GM21825 (cell line): Measurements from ENCODE around the gene TSC22D4.
"Not testable (repeated sequence)": the region's sequence is repeated elsewhere in the genome, so short reads cannot be mapped to it uniquely, and the experiment has no call there.

ENCODE experiments used
- ATAC-seq: cut with Tn5 transposase; IDR thresholded peaks from one replicate; pipeline ENCODE4 v1.9.1; 2021; ENCODE audit warnings: mild to moderate bottlenecking, moderate library complexity; ENCODE audit not compliant: unreplicated experiment

The TSC22D4 gene

DNA sequence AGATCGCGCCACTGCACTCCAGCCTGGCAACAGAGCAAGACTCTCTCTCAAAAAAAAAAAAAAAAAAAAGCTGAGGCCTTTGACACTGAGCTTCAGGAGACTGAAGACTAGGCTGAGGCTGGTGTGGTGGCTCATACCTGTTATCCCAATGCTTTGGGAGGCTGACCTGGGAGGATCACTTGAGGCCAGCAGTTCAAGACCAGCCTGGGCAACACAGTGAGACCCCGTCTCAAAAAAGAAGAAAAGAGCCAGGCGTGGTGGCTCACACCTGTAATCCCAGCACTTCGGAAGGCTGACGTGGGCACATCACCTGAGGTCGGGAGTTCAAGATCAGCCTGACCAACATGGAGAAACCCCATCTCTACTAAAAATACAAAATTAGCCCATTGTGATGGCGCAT is 31.7 kb downstream of the TSC22D4 start:
- not testable (repeated sequence) for ATAC-seq

DNA sequence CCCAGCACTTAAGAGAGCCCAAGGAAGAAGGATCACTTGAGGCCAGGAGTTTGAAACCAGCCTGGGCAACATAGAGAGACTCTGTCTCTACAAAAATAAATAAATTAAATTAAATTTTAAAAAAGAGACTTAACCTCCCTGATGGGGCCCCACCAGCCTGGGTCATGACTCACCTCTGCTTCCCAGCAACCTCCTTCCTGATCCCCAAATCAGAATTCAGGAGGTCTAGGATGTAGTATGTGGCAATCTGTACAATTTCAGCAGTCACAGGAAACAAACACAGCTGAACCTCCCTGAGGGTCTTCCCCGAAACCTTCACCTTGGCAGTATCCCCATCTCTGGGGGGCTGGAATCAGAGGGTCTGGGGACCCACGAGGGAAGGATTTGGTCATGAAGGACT is 33.0 kb downstream of the TSC22D4 start:
- no peak for ATAC-seq

DNA sequence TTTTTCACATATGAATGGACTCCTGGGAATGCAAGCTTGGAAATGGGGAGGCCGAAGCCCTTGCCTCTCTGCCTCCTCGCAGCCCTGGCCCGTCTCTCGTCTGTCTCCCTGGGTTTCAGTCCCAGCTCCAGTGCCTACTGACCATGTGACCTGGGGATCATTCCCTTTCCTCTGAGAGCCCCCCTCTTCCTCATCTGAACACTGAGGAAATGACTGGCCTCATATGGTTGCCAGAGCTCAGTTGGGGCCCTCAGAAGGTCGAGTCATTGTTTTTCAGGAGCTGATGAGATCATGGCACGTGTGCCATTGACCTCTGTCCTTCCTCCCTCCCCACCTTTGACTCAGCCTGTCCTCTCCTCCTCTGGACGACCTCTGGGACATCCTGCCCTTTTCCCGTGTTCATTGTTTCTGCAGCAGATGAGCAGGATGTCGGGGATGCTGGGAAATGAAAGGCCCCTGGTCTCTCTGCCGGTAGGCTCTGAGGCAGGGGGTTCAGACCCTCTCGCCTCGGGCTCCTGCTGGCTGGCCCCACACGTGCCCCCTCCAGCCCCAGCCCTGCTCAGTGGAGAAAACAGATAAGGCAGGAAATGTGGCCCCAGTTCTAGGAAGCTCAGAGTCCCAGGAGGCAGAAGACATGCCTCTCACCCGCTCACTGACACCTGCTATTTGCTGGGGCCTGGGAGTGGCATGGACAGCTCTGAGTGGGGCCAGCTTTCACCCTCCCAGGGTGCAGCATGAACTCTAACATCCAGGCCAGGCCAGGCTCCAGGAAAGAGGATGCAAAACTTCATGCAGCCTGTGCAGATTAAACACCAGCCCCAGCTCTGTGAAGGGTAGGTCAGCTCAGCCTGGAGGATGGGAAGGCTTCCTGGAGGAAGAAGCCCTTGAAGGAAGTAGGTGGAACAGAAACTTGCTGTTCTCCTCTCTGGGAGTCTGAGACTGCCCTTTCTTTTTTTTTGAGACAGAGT is 34.4 kb downstream of the TSC22D4 start:
- no peak for ATAC-seq

DNA sequence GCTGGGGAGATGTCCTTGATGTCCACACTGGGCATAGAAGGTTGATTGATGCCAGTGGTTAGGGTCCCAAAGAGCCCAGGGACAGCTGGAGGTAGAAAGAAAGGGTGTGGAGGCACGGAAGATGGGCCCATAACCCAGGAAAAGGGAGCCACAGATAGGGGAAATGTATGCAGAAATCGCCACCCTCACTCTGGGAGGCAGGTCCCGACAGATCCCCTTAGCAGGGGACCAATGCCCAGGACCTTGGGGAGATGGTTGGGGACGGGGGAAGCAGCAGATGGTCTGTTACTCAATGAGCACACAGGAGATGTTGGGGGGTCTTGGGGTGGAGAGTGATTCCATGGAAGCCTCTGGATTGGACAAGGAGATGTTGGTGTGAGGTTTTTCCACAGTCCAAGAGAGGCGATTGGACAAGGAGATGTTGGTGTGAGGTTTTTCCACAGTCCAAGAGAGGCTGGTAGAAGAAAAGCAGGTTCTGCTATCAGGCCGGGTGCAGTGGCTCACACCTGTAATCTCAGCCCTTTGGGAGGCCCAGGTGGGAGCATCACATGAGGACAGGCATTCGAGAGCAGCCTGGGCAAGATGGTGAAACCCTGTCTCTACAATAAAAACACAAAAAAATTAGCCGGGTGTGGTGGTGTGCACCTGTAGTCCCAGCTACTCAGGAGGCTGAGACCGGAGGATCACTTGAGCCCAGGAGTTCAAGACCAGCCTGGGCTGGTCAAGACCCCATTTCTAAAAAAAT is 35.7 kb downstream of the TSC22D4 start:
- ATAC-seq = no peak

DNA sequence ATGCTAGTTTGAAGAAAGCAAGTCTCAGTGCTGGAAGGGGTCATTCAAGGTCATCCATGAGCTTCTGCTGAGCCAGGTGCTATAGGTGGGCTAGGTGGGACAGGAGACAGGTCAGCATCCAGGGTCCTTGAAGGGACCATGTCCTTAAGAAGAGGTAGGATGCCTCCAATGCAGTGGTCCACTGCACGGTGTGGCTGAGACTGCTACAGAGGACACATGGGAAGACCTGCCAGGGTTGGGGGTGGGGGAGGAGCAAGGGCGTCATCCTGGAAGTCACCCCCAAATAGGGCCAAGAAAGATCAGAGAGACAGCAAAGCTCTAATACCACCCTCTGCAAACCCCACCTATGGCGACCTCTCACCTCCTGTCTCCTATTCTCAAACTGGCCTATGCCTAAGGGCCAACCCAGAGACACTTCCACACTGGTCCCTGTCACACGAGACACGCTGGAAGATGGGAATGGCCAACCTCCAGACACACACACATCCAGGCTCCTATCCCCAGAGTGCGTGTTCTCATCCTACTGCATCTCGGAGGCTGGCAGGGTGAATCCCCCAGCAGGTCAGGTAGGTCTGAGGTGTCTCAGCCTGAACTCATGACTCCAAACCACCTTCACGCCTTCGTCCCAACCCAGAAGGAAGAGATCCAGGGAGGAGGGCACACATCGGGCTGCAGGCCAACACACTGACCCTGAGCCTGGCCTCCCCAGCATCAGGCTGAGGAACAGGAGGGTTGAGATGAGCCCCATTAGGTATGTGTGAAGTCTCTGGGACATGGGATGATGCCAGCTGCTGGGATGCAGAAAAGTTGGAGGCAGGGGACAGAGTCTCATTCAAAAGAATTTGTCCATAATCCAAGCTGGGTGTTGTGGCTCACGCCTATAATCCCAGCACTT is 37.1 kb downstream of the TSC22D4 start:
- ATAC-seq = no peak

DNA sequence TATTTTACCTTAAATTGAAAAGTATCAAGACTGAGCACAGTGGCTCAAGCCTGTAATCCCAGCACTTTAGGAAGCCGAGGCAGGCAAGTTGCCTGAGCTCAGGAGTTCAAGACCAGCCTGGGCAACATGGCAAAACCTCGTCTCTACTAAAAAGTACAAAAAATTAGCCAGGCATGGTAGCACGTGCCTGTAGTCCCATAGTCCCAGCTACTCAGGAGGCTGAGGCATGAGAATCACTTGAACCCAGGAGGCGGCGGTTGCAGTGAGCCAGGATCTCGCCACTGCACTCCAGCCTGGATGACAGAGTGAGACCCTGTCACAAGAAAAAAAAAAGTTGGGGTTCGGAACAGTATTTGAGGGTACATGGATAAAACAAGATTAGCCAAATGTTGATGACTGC is 39.8 kb downstream of the TSC22D4 start:
- not testable (repeated sequence) for ATAC-seq

DNA sequence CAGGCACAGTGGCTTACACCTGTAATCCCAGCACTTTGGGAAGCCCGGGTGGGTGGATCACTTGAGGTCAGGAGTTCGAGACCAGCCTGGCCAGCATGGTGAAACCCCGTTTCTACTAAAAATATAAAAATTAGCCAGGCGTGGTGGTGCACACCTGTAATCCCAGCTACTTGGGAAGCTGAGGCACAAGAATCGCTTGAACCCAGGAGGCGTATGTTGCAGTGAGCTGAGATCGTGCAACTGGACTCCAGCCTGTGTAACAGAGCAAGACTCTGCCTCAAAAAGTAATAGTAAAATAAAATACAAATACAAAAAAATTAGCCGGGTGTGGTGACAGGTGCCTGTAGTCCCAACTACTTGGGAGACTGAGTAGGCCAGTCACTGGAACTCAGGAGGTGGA is 40.3 kb downstream of the TSC22D4 start:
- ATAC-seq = not testable (repeated sequence)

DNA sequence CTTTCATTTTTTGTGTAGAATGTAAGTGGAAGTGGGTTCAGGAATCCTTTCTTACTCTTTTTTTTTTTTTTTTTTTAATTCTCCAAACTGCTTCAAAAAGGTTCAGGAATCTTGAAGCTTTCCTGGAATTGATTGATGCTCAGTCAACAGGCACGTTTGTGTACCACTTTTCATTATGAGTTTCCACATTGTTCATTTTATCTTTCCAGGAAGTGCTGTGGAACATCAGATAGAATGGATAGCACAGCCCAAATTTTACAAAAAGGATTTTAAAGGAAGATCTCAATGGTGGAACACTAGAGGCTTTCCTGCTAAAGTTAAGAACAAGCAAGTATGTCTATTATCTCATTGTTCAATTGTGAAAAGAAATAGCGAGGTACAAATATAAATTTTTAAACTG is 40.8 kb downstream of the TSC22D4 start:
- ATAC-seq = no peak

DNA sequence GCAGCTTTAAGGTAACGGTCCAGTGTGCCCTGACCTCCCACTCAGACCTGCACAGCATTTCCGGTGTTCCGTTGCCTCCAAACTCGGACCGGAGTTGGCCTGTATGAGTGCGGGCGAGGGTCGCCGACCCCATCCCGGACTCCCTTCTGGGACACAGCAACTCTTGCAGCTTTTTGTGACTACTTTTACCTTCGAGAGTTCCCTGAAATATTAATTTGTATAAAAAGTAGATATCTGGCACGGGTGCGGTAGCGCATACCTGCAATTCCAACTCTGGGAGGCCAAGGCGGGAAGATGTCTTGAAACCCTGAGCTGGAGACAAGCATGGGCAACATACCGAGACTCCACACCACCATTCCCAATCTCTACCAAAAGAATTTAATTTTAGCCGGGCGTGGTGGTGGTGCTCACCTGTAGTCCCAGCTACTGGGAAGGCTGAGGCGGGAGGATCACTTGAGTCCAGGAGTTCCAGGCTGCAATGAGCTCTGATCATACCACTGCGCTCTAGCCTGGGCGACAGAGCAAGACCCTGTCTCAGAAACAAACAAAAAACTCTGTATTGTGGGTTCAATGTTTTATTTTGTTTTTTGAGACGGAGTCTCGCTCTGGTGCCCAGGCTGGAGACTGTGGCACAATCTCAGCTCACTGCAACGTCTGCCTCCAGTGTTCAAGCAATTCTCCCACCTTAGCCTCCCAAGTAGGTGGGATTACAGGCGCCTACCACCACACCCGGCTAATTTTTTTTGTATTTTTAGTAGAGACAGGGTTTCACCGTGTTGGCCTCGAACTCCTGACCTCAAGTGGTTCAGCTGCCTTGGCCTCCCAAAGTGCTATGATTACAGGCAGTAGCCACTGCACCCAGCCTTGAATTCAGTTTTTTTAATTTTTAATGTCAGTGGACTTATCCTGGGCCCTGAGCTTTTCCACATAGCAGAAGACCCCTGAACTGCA is 41.6 kb downstream of the TSC22D4 start:
- no peak for ATAC-seq

DNA sequence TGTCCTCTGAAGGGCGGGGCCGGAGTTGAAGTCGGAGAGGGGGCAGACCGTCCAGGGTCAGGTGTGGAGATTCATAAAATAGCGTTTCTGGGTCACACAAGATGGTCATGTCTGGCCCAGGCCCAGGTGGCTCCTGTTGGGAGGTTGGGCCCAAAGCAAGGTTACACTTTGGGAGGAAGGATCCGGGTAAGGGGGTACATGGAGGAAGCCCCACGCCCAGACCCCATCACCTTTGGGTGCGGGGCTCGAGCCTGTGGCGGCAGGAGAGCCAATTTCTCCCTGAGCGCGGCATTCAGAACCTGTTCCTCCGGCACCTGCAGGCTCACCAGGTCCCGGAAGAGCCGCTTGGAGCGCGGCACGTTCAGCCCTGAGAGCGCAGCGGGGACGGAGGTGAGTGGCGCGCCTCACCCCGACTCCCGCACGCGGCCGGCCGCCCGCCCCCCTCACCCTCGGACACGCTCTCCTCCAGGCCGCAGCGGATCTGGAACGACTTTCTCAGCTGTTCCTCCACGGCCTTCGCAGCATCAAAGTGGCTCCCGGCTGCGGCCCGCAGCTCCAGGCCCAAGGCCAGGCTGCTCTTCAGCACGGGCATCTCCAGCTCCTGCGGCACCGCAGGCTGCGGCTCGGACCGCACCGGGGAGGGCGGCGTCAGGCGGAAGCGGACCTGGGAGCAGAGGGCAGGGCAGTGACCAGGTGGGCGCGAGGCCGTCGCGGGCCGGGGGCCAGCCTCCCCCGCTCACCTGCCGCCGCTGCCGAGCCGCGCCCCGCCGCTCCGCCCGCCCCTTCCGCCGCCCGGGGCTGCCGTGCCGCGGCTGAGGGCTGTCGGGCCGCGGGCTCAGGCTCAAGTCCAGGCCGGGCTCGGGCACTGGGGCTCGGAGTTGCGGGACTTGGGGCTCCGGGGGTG is 43.4 kb downstream of the TSC22D4 start:
- peak; percentile 27 for ATAC-seq

DNA sequence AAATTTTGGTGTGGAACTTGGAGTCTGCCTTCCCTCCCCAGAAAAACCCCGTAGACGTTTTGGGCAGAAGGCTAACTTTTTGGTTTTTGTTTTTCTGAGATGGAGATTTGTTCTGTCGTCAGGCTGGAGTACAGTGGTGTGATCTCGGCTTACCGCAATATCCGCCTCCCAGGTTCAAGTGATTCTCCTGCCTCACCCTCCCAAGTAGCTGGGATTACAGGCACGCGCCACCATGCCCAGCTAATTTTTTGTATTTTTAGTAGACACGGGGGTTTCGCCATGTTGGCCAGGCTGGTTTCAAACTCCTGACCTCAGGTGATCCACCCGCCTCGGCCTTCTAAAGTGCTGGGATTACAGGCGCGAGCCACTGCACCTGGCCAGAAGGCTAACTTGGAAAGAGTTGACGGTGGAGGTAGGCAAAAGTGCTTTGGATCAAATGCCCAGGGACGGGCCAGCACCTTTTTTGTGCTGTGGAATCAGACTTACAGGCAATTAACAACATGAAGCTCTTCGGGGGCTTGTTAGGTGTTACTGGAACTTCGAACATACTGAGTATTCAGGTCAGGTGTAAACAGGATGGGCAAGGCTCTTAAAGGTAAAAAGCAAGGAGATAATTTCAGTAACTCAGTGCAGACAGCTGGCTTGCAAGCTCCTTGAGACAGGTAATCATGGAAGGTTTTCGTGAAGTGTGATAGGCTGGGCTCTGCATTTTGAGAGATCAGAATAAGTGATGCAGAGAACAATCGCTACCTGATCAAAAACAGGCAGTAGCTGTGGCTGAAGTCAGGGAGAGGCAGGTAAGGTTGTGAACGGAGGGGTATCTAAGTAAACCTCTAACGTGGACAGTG is 44.5 kb downstream of the TSC22D4 start:
- ATAC-seq = no peak

DNA sequence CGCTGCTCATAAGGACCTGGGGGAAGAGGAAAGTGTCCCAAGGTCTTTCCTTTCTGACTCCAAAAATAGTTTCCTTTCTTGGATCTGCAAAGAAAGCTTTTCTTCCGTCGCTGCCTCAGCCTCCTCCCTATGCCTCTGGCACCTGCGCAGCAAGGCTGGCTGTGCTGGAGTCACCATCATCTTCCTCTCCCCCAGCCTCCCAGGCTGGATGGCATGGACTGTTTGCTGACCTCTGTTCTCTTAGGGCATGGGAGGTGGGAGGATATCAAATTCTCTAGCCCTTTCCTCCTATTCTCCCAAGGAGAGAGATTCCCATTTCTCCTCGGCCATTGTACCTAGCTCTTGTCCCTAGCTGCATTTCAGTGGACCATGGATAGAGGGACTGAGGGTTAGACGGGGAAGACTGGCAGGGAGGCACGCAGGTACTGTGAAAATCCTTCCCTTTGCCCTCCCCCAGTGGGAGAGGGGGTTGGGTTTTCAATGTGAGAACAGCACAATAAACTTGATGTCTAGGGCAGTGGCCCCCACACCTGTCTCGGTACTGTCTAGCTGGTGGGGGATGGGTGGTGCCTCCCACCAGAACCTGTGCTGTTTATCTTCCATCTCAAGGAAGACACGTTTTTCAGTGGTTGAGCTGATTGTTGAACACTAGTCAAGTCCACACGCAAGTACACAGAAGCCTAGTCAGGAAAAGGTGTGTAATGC is 45.3 kb downstream of the TSC22D4 start:
- no peak for ATAC-seq

DNA sequence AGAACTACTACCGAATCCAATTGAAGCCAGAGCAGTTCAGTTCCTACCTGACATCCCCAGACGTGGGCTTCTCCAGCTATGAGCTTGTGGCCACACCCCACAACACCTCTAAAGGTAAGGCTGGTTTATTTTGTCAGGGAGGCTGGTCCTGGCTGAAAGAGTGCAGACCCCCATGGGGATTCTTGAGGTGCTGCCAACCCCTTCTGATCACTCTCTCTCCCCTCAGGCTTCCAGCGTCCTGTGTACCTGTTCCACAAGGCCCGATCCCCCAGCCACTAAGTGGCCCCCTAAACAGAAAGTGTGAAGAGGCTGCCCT is 45.8 kb downstream of the TSC22D4 start:
- ATAC-seq = no peak

DNA sequence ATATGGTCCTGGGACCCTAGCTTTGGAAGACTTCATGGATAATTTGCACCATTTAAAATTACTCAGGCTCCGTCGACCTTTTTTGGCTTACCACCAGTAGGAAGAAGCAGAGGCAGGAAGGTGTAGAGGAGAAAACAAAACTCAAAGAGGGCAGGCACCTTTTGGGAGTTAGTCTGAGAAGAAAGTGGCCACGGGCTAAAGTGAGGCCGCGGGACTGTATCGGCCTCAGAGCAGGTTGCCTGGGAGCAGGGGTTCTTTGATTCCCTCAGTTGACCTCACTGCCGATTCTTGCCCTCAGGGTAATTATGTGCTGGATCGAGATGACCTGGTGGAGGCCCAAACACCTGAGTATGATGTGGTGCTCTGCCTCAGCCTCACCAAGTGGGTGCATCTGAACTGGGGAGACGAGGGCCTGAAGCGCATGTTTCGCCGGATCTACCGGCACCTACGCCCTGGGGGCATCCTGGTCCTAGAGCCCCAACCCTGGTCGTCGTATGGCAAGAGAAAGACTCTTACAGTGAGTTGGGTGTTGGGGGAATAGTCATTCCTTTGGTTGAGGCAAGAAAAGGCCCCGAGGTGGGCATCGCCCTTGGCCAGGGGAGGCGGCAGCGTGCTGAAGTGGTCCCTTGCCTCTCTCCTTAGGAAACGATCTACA is 46.3 kb downstream of the TSC22D4 start:
- ATAC-seq = no peak

DNA sequence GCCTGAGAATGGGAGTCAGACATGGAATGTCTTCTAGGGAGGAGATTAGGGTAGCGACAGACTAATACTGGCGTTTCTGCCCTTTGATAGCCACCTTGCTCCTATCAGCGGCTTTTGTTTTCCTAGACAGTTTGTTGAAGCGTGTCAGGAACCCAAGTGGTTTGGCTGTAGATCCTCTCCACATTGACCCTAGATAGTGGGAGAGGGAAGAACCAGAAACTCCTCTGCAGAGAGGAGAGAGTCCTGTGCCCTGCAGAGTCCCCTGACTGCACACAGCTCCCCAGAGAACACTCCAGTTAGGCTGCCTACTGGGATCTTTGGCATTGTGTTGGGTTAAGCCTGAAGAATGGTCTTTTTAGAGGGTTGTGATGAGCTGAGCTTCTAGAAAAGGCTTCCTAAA is 47.0 kb downstream of the TSC22D4 start:
- ATAC-seq = no peak

DNA sequence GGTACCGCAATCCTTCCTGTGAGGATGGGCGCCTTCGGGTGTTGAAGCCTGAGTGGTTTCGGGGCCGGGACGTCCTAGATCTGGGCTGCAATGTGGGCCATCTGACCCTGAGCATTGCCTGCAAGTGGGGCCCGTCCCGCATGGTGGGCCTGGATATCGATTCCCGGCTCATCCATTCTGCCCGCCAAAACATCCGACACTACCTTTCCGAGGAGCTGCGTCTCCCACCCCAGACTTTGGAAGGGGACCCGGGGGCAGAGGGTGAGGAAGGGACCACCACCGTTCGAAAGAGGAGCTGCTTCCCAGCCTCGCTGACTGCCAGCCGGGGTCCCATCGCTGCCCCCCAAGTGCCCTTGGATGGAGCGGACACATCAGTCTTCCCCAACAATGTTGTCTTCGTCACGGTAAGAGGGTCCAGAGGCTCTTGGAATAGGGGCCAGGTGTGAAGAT is 47.7 kb downstream of the TSC22D4 start:
- ATAC-seq = no peak
